PFSK-1 (cell line): ENCODE results near the gene ABCF3.

Source experiments
- POLR2AphosphoS5 ChIP-seq: IDR thresholded peaks from 2 replicates; pipeline ENCODE4 v1.6.1; 2012; ENCODE audit warnings: low read depth, mild to moderate bottlenecking, control low read depth, low read length, moderate library complexity
- REST ChIP-seq, 2 experiments: IDR thresholded peaks; 2 replicates each; pipeline versions ENCODE4 v1.6.1 to v1.8.0; 2011 to 2012; ENCODE audit warnings: low read depth in 2 of 2, low read length in 2 of 2, control low read depth in 1 of 2, inconsistent platforms in 1 of 2, mild to moderate bottlenecking in 1 of 2, moderate library complexity in 1 of 2; ENCODE audit not compliant: insufficient read depth in 1 of 2
- TAF1 ChIP-seq: IDR thresholded peaks from 2 replicates; pipeline ENCODE4 v1.6.1; 2012; ENCODE audit warnings: low read length, control low read depth, borderline replicate concordance; ENCODE audit not compliant: insufficient read depth

GRCh38 chr3:184157206-184157605 lies 28.8 kb upstream of the ABCF3 start:
- no peak for TF ChIP-seq REST (IDR thresholded peaks at IDR 0.05; ENCODE audit: insufficient read depth in 1 of 2, low read depth in 2 of 2, low read length in 2 of 2)
- TF ChIP-seq POLR2AphosphoS5: no peak
- TF ChIP-seq TAF1: no peak
